HepG2 (cell line): ENCODE measurements around the gene PAK1. TPM values are rescaled to one million over a fixed set of nuclear protein-coding genes. Genes with fewer than 3 reads are reported as not detected.

Experiments
- ARID5B ChIP-seq: IDR thresholded peaks from 2 replicates; pipeline ENCODE4 v1.4.0; 2020; ENCODE audit warnings: mild to moderate bottlenecking, missing genetic modification reagents
- FOXP1 ChIP-seq, 2 experiments: fragments of 450-650 bp in 1 of 2; IDR thresholded peaks; 2 replicates each; pipeline ENCODE4 v1.6.1; 2017 to 2018; ENCODE audit warnings: antibody characterized with exemption in 1 of 2
- GABPA ChIP-seq, 2 experiments: IDR thresholded peaks; 2 replicates each; pipeline ENCODE4 v1.6.1; 2011 to 2016; ENCODE audit warnings: low read depth in 2 of 2, low read length in 1 of 2, missing biosample characterization in 1 of 2, missing genetic modification characterization in 1 of 2
- GATAD2A ChIP-seq: IDR thresholded peaks from 2 replicates; pipeline ENCODE4 v1.6.1; 2016
- RNF2 ChIP-seq: fragments of 450-650 bp; conservative IDR thresholded peaks from 2 replicates; pipeline ENCODE4 v1.6.1; 2016; ENCODE audit warnings: low read depth
- SKI ChIP-seq: fragments of 450-650 bp; IDR thresholded peaks from one replicate; pipeline ENCODE4 v1.6.1; 2018; ENCODE audit warnings: mild to moderate bottlenecking; ENCODE audit not compliant: partially characterized antibody
- SP140L ChIP-seq: sonication (generic); formaldehyde crosslinking; IDR thresholded peaks from 2 replicates; pipeline ENCODE4 v1.4.0; 2020; ENCODE audit warnings: missing genetic modification reagents, borderline replicate concordance
- TBX3 ChIP-seq: fragments of 450-650 bp; IDR thresholded peaks from 2 replicates; pipeline ENCODE4 v1.6.1; 2017; ENCODE audit warnings: antibody characterized with exemption, mild to moderate bottlenecking, inconsistent platforms, borderline replicate concordance
- THAP11 ChIP-seq: IDR thresholded peaks from 2 replicates; pipeline ENCODE4 v1.6.1; 2016; ENCODE audit warnings: missing biosample characterization, missing genetic modification reagents
- ZMYM3 ChIP-seq: sonication (generic); formaldehyde crosslinking; IDR thresholded peaks from 2 replicates; pipeline ENCODE4 v1.5.1; 2020; ENCODE audit warnings: mild to moderate bottlenecking, missing genetic modification reagents
- ZNF687 ChIP-seq: sonication (generic); formaldehyde crosslinking; IDR thresholded peaks from 2 replicates; pipeline ENCODE4 v1.5.1; 2020; ENCODE audit warnings: mild to moderate bottlenecking, missing genetic modification reagents, moderate library complexity
- polyA plus RNA-seq, 8 experiments: library from polyadenylated mRNA; depleted of rRNA in 3 of 8; stranded (reverse) in 7 of 8; unstranded in 1 of 8; fragments of >200 nt; fragmentation: Illumina TruSeq in 4 of 8; extraction: Trizol in 4 of 8; gene quantifications; 2 replicates each; pipeline versions ENCODE4 v1.2.1 to v1.2.3, GENCODE V29; 2011 to 2016; ENCODE audit warnings: low read depth in 4 of 8, missing spikeins in 1 of 8, mixed read lengths in 1 of 8; ENCODE audit not compliant: insufficient read depth in 1 of 8
- total RNA-seq, 5 experiments: library from RNA; depleted of rRNA; stranded (reverse); fragments of >200 nt; fragmentation: Illumina TruSeq; extraction: Trizol; gene quantifications; 2 replicates each; pipeline ENCODE4 v1.2.3, GENCODE V29; 2016; ENCODE audit warnings: low read depth in 1 of 5
- TF ChIP-seq, protein P1 (sequence below), 2 experiments: fragments of 450-650 bp in 1 of 2; sonication (generic) in 1 of 2; formaldehyde crosslinking in 1 of 2; IDR thresholded peaks; 2 replicates each; pipeline versions ENCODE4 v1.6.1 to v1.8.0; 2016 to 2022; ENCODE audit warnings: antibody characterized with exemption in 1 of 2, mild to moderate bottlenecking in 1 of 2, missing genetic modification reagents in 1 of 2

PAK1 gene
- total and polyA plus RNA-seq, 2 of the 13 experiments (the other 11 are each of a cell fraction or from before 2014, with no cell fraction given), result 1.5 to 4.3 TPM

- TF ChIP-seq, protein P1, sequence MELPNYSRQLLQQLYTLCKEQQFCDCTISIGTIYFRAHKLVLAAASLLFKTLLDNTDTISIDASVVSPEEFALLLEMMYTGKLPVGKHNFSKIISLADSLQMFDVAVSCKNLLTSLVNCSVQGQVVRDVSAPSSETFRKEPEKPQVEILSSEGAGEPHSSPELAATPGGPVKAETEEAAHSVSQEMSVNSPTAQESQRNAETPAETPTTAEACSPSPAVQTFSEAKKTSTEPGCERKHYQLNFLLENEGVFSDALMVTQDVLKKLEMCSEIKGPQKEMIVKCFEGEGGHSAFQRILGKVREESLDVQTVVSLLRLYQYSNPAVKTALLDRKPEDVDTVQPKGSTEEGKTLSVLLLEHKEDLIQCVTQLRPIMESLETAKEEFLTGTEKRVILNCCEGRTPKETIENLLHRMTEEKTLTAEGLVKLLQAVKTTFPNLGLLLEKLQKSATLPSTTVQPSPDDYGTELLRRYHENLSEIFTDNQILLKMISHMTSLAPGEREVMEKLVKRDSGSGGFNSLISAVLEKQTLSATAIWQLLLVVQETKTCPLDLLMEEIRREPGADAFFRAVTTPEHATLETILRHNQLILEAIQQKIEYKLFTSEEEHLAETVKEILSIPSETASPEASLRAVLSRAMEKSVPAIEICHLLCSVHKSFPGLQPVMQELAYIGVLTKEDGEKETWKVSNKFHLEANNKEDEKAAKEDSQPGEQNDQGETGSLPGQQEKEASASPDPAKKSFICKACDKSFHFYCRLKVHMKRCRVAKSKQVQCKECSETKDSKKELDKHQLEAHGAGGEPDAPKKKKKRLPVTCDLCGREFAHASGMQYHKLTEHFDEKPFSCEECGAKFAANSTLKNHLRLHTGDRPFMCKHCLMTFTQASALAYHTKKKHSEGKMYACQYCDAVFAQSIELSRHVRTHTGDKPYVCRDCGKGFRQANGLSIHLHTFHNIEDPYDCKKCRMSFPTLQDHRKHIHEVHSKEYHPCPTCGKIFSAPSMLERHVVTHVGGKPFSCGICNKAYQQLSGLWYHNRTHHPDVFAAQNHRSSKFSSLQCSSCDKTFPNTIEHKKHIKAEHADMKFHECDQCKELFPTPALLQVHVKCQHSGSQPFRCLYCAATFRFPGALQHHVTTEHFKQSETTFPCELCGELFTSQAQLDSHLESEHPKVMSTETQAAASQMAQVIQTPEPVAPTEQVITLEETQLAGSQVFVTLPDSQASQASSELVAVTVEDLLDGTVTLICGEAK (IDR thresholded peaks at IDR 0.05), result peak; percentile 73
- TF ChIP-seq, protein P1 (CRISPR knock-in tag; IDR thresholded peaks at IDR 0.05), result peak; percentile 90; the same call in 1 of the 2 replicates
- TF ChIP-seq ZNF687 (CRISPR knock-in tag), result no peak
- no peak for TF ChIP-seq ZMYM3 (CRISPR knock-in tag)
- TF ChIP-seq SKI, result peak; percentile 17
- no peak for TF ChIP-seq RNF2
- TF ChIP-seq GATAD2A (CRISPR knock-in tag), result peak; percentile 64
- TF ChIP-seq THAP11 (CRISPR knock-in tag), result 0 out of 2 replicates have a peak, but pooled peaks have one; percentile 18
- peak; percentile 66; the same call in 1 of the 2 replicates for TF ChIP-seq FOXP1 (IDR thresholded peaks at IDR 0.05)
- TF ChIP-seq FOXP1 (CRISPR knock-in tag; IDR thresholded peaks at IDR 0.05), result peak; percentile 94
- no peak for TF ChIP-seq TBX3
- TF ChIP-seq GABPA (IDR thresholded peaks at IDR 0.05; ENCODE audit: low read depth, low read length), result no peak
- TF ChIP-seq GABPA (CRISPR knock-in tag; IDR thresholded peaks at IDR 0.05; ENCODE audit: low read depth), result no peak
- TF ChIP-seq ARID5B, result peak; percentile 44; the same call in 1 of the 2 replicates
- TF ChIP-seq SP140L, result no peak
Observed at GRCh38 chr11:77396305-77396704, 77.6 kb downstream of the PAK1 start (continued).
